ENCODE measurements around the gene TRDN. TPM values are rescaled to one million over a fixed set of nuclear protein-coding genes. Genes with fewer than 3 reads are reported as not detected.
"Not testable (repeated sequence)": the region's sequence is repeated elsewhere in the genome, so short reads cannot be mapped to it uniquely, and the experiment has no call there.

Gene TRDN
- total RNA-seq, 4 donors from 2014 or later = not detected

- no peak for TF ChIP-seq POLR2A (IDR thresholded peaks at IDR 0.05)
- no peak for TF ChIP-seq CTCF (IDR thresholded peaks at IDR 0.05)
- intact Hi-C loops (cut with DNase I) = no loop called here
- Histone ChIP-seq H3K9me3 (no peaks in the 10 kb centered on the region), H3K27ac (no peak overlapping the region), H3K4me3 (no peak overlapping the region), H3K4me1 (no peaks in the 10 kb centered on the region), H3K36me3 (no peaks in the 10 kb centered on the region), H3K27me3 (no peaks in the 10 kb centered on the region)
- 80 to 82% methylated on average over 3 of the region's 3 CpGs for WGBS, 2 donors
- DNase-seq = no peak
Measured at GRCh38 chr6:123456836-123457235, 179.9 kb downstream of the TRDN start.

GRCh38 chr6:123454448-123454847, 182.3 kb downstream of the TRDN start:
- no peak overlapping the region for H3K27ac ChIP-seq
- DNase-seq = no peak
- H3K4me1 ChIP-seq = no peaks in the 10 kb centered on the region
- WGBS, 2 donors = 84 to 85% methylated on average over 3 of the region's 3 CpGs
- no peak for TF ChIP-seq CTCF (IDR thresholded peaks at IDR 0.05)
- no peak for TF ChIP-seq POLR2A (IDR thresholded peaks at IDR 0.05)
- no peaks in the 10 kb centered on the region for H3K27me3 ChIP-seq
- intact Hi-C loops (cut with DNase I) = no loop called here
- H3K9me3 ChIP-seq = no peaks in the 10 kb centered on the region
- no peak overlapping the region for H3K4me3 ChIP-seq
- H3K36me3 ChIP-seq = no peaks in the 10 kb centered on the region

GRCh38 chr6:123453071-123453470, 183.7 kb downstream of the TRDN start:
- H3K4me1 ChIP-seq; H3K9me3 ChIP-seq; H3K27me3 ChIP-seq; DNase-seq; H3K36me3 ChIP-seq; intact Hi-C loops (cut with DNase I); H3K4me3 ChIP-seq; H3K27ac ChIP-seq: not testable (repeated sequence)

- intact Hi-C loops (cut with DNase I) = no loop called here
- Histone ChIP-seq H3K9me3 (no peaks in the 10 kb centered on the region), H3K27me3 (no peaks in the 10 kb centered on the region), H3K4me3 (no peak overlapping the region), H3K36me3 (no peaks in the 10 kb centered on the region), H3K27ac (no peak overlapping the region), H3K4me1 (peaks cover 0 to 21% (median 0%) of the 10 kb centered on the region in 3 donors)
- no peak for TF ChIP-seq POLR2A (IDR thresholded peaks at IDR 0.05)
- TF ChIP-seq CTCF (IDR thresholded peaks at IDR 0.05) = no peak
- 22 to 27% methylated on average over 3 to 5 of the region's 7 CpGs for WGBS, 2 donors
- DNase-seq = no peak
Measured at GRCh38 chr6:123448306-123448884, 188.4 kb downstream of the TRDN start.

GRCh38 chr6:123447315-123447937, 189.3 kb downstream of the TRDN start:
- Histone ChIP-seq H3K4me1 (peaks cover 0 to 21% (median 0%) of the 10 kb centered on the region in 3 donors), H3K27me3 (no peaks in the 10 kb centered on the region), H3K4me3 (no peak overlapping the region), H3K36me3 (no peaks in the 10 kb centered on the region), H3K9me3 (no peaks in the 10 kb centered on the region), H3K27ac (no peak overlapping the region)
- no peak for DNase-seq
- WGBS, 2 donors = 77 to 84% methylated on average over 4 of the region's 4 CpGs
- intact Hi-C loops (cut with DNase I) = no loop called here
- no peak for TF ChIP-seq CTCF (IDR thresholded peaks at IDR 0.05)
- TF ChIP-seq POLR2A (IDR thresholded peaks at IDR 0.05) = no peak

Data from esophagus squamous epithelium (tissue), 5 donors.